GM04504 (cell line): ENCODE data around the gene GEMIN7.

Experiments used
- DNase-seq: peaks from one replicate; pipeline ENCODE4 v3.0.0-alpha.2; 2012; ENCODE audit warnings: low read depth

The GEMIN7 gene

GRCh38 chr19:45079063-45079910, at the start of gene GEMIN7:
Gene GEMIN7 (plus strand): TSS chr19:45079260. CDS start chr19:45090115, 10,855 bp downstream.
- DNase-seq: no peak

- no peak for DNase-seq
Observed at GRCh38 chr19:45030825-45031224, 48.2 kb upstream of the GEMIN7 start.

- DNase-seq: no peak
Observed at GRCh38 chr19:45032421-45032820, 46.6 kb upstream of the GEMIN7 start.

GRCh38 chr19:45035755-45036154, 43.3 kb upstream of the GEMIN7 start:
- no peak for DNase-seq

- DNase-seq: no peak
Observed at GRCh38 chr19:45037393-45038169, 41.5 kb upstream of the GEMIN7 start.

- DNase-seq: peak; percentile 78
Observed at GRCh38 chr19:45038931-45039893, 39.8 kb upstream of the GEMIN7 start, which contains the start of gene CLASRP. Gene CLASRP (plus strand): TSS chr19:45039045. CDS start chr19:45040213, 1,168 bp downstream.

- no peak for DNase-seq
Observed at GRCh38 chr19:45040059-45040771, 38.8 kb upstream of the GEMIN7 start.

GRCh38 chr19:45041125-45041524, 37.9 kb upstream of the GEMIN7 start:
- no peak for DNase-seq

GRCh38 chr19:45045671-45046353, 33.2 kb upstream of the GEMIN7 start:
- no peak for DNase-seq

GRCh38 chr19:45046355-45046754, 32.7 kb upstream of the GEMIN7 start:
- DNase-seq: no peak

- no peak for DNase-seq
Observed at GRCh38 chr19:45047188-45047797, 31.8 kb upstream of the GEMIN7 start.

GRCh38 chr19:45049073-45049736, 29.9 kb upstream of the GEMIN7 start:
- no peak for DNase-seq

- DNase-seq: no peak
Observed at GRCh38 chr19:45050036-45050435, 29.0 kb upstream of the GEMIN7 start.

- DNase-seq: no peak
Observed at GRCh38 chr19:45051929-45052579, 27.0 kb upstream of the GEMIN7 start.

GRCh38 chr19:45056831-45057230, 22.2 kb upstream of the GEMIN7 start:
- no peak for DNase-seq

- DNase-seq: no peak
Observed at GRCh38 chr19:45057444-45057843, 21.6 kb upstream of the GEMIN7 start.

- no peak for DNase-seq
Observed at GRCh38 chr19:45058622-45059159, 20.4 kb upstream of the GEMIN7 start.

- peak; percentile 37 for DNase-seq
Observed at GRCh38 chr19:45059258-45059965, 19.6 kb upstream of the GEMIN7 start.
